Natural killer cell treated with Interleukin-12 subunit alpha and Interleukin-12 subunit beta and Interleukin-15 and Interleukin-18, amount 100 ng/mL, for 72 hours (primary cell): ENCODE data around the gene SLC6A15. TPM values are rescaled to one million over a fixed set of nuclear protein-coding genes. Genes with fewer than 3 reads are reported as not detected.

Experiments
- ATAC-seq, 2 donors: fragments of 150-1000 bp; cut with Tn5 transposase in 1 of 2; sonication (Bioruptor Pico), chemical (Tn5 transposase) in 1 of 2; 2 replicates each; pipeline ENCODE4 v1.10.0; 2021
- DNase-seq: peaks from one replicate; pipeline ENCODE4 v3.0.0; 2022; ENCODE audit warnings: low spot score
- H3K27ac Mint-ChIP-seq, 2 donors: 1 replicate in 1 of 2; 2 replicates in 1 of 2; pipeline ENCODE4 v1.8.0; 2022; ENCODE audit warnings: mixed read lengths in 2 of 2, mild to moderate bottlenecking in 1 of 2, moderate library complexity in 1 of 2
- H3K27me3 Mint-ChIP-seq, 2 donors: 1 replicate in 1 of 2; 2 replicates in 1 of 2; pipeline ENCODE4 v1.8.0; 2022; ENCODE audit warnings: mixed read lengths in 2 of 2
- H3K36me3 Mint-ChIP-seq: one replicate; pipeline ENCODE4 v1.8.0; 2022; ENCODE audit warnings: mixed read lengths
- H3K4me1 Mint-ChIP-seq, 2 donors: 1 replicate in 1 of 2; 2 replicates in 1 of 2; pipeline ENCODE4 v1.8.0; 2022; ENCODE audit warnings: low read depth in 2 of 2, mixed read lengths in 2 of 2, mild to moderate bottlenecking in 1 of 2
- H3K4me3 Mint-ChIP-seq: one replicate; pipeline ENCODE4 v1.8.0; 2022; ENCODE audit warnings: mixed read lengths
- H3K9me3 Mint-ChIP-seq: 2 replicates; pipeline ENCODE4 v1.8.0; 2022; ENCODE audit warnings: mixed read lengths
- total RNA-seq, 2 donors: library from RNA; stranded (reverse); gene quantifications; one replicate each; pipeline ENCODE4 v1.2.3, GENCODE V29; 2022

Gene SLC6A15
- total RNA-seq, 2 donors from 2014 or later = not detected

DNA sequence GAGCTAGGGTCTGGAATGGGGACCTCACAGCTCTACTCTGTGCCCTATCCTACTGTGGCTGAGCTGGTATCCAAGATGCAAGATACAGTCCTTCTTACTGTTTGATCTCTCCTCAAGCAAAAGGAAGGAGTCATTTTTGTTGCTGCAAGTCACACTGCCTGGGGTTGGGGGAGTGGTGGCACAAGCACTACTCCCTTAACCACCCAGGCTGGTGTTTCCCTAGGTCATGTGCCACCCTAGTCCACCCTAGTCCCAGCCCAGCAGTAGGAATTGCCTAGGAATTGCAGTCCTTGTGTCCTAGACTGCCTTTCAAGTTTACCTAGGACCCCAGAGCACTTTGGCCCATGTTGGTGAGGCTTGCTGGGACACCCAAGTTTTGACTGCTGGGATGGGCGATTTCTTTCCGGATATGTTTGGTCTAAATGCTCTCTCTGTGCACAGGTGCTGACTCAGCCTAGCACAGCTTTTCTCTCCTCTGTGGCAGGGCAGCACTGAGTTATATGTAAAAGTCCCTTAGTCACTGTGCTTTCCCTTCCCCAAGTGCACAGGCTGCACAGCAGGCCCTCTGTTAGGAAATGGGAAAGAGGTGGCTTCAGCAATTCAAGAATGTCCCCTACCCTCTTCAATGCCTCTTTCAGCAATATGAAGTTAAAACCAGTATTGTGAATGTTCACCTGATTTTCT, 54.9 kb downstream of the SLC6A15 start:
- H3K4me1 Mint-ChIP-seq = no peaks in the 10 kb centered on the region
- no peaks in the 10 kb centered on the region for H3K36me3 Mint-ChIP-seq
- H3K27ac Mint-ChIP-seq = no peak overlapping the region
- H3K27me3 Mint-ChIP-seq = no peaks in the 10 kb centered on the region
- no peak overlapping the region for H3K4me3 Mint-ChIP-seq
- DNase-seq (no peak), ATAC-seq (no peak)
- H3K9me3 Mint-ChIP-seq = no peaks in the 10 kb centered on the region

DNA sequence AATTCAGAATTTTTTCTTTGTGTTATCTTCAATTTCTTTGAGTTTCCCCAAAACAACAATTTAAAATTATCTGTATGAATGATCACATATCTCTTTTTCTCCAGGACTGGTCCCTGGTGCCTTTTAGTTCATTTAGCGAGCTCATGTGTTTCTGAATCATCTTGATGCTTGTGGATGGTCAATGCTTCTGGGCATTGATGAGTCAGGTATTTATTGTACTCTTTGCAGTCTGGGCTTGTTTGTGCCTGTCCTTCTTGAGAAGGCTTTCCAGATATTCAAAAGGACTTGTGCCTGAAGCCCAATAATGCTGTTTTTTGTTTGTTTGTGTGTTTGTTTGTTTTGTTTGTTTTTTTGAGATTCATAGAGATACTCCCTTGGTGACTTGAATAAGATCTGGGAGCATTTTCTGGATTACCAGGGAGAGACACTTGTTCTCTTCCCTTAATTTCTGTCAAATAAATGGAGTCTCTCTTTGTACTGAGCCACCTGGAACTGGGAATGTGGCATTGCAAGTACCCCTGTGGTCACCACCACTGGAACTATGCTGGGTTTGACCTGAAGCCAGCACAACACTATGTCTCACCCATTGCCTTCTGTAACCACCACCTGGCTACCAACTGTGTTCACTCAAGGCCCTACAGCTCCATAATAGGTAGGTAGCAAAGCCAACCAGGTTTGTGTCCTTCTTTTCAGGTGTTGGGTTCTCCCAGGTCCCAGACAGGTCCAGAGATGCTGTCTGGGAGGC, 56.3 kb downstream of the SLC6A15 start:
- H3K36me3 Mint-ChIP-seq = no peaks in the 10 kb centered on the region
- no peak for ATAC-seq
- no peak overlapping the region for H3K27ac Mint-ChIP-seq
- no peaks in the 10 kb centered on the region for H3K4me1 Mint-ChIP-seq
- no peak for DNase-seq
- H3K9me3 Mint-ChIP-seq = no peaks in the 10 kb centered on the region
- H3K4me3 Mint-ChIP-seq = no peak overlapping the region
- H3K27me3 Mint-ChIP-seq = no peaks in the 10 kb centered on the region

DNA sequence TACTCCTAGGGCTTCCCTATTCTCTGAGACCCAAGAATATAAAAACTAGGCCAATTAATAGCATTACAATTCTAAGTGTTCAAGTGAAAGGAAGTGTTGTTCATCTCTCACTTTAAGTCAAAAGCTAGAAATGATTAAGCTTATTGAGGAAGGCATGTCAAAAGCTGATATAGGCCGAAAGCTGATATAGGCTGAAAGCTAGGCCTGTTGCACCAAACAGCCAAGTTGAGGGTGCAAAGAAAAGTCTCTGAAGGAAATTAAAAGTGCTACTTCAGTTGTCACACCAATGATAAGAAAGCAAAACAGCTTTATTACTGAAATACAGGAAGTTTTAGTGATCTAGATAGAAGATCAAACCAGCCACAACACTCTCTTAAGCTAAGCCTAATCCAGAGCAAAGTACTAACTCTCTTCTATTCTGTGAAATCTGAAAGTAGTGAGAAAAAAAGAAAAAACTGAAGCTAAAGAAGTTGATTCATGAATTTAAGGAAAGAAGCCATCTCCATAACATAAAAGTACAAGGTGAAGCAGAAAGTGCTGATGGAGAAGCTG, 68.9 kb downstream of the SLC6A15 start:
- no peak overlapping the region for H3K4me3 Mint-ChIP-seq
- no peaks in the 10 kb centered on the region for H3K36me3 Mint-ChIP-seq
- no peaks in the 10 kb centered on the region for H3K27me3 Mint-ChIP-seq
- ATAC-seq = no peak
- DNase-seq = no peak
- no peaks in the 10 kb centered on the region for H3K9me3 Mint-ChIP-seq
- H3K4me1 Mint-ChIP-seq = no peaks in the 10 kb centered on the region
- no peak overlapping the region for H3K27ac Mint-ChIP-seq

DNA sequence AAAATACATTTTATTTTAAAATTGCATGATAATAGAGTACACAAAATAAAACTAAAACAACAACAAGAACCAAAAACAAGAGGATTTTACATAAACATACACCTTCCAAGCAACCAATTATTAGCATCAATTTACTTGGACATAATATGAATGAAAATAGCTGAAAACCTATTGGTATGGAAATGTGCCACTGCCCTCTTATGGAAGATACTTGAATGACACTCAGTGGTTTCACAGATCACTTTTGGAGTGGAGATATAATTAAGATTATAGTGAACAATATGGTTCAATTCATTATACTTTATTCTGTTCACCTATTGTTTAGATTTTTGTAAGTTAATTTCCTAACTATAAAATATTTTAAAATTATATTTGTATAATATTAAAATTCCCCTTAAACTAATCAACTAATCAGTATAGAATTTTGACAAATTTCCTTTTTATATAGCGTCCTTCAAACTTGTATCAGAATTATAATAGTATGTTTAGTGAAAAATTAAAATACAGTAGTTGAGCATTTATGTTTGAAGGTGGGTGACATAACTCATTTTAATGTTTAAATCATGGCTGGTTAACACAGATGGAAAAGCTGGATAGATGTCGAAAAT, 70.1 kb downstream of the SLC6A15 start:
- Mint-ChIP-seq H3K27me3 (no peaks in the 10 kb centered on the region), H3K36me3 (no peaks in the 10 kb centered on the region), H3K4me3 (no peak overlapping the region), H3K9me3 (no peaks in the 10 kb centered on the region), H3K4me1 (no peaks in the 10 kb centered on the region), H3K27ac (no peak overlapping the region)
- ATAC-seq = no peak
- no peak for DNase-seq

DNA sequence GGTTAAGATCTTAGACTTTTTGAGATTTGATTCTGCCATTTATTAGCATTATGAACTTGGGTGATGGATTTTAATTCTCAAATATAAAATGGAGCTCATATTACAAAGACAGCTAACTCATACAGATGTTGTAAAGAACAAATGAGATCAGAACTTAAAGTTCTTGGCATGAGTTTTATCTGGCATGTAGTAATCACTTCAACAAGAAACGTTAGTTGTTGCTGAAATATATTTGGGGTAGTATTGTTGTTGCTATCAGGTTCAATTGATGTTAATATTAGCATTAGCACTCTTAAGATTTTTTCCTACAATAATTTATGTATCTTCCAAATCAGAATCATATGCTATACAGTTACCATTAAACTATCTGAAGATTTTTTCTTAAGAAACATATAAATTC, 71.0 kb downstream of the SLC6A15 start:
- no peaks in the 10 kb centered on the region for H3K9me3 Mint-ChIP-seq
- H3K27me3 Mint-ChIP-seq = no peaks in the 10 kb centered on the region
- no peak for DNase-seq
- no peaks in the 10 kb centered on the region for H3K36me3 Mint-ChIP-seq
- no peaks in the 10 kb centered on the region for H3K4me1 Mint-ChIP-seq
- H3K4me3 Mint-ChIP-seq = no peak overlapping the region
- no peak overlapping the region for H3K27ac Mint-ChIP-seq
- no peak for ATAC-seq

DNA sequence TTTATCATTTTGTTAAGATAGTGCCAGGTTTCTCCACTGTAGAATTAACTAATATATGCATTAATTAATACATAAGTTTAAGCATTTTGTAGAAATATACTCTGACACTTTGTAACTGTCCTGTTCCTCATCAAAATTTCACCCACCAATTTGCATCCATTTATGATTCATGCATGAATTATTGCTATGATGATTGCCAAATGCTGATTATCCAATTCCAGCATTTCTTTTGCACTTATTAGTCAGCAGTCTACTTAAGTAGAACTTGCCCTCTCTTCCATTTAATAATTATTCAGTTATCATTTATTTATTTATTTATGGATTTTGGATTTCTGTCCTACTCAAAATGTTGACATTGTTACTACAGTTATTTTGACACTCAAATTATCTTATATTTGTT, 72.2 kb downstream of the SLC6A15 start:
- ATAC-seq = no peak
- Mint-ChIP-seq H3K4me1 (no peaks in the 10 kb centered on the region), H3K27ac (no peak overlapping the region), H3K4me3 (no peak overlapping the region), H3K27me3 (no peaks in the 10 kb centered on the region), H3K9me3 (no peaks in the 10 kb centered on the region), H3K36me3 (no peaks in the 10 kb centered on the region)
- no peak for DNase-seq

DNA sequence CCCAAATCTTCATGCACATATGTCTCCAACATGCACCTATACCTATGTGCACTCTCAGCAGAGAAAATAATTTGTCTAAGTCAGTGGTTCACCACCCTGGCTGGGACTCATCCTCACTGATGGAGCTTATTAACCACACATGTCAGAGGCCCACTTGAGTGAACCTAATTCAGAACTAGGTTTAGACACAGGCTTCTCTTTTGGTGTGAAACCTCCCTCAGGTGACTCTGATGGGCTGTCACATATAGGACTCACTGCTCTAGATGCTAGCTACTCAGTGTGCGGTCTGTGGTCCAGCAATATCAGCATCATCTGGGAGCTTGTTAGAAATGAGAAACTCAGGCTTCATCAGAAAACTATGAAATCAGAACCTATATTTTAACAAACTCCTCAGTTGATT, 85.7 kb downstream of the SLC6A15 start:
- no peak for DNase-seq
- no peak overlapping the region for H3K4me3 Mint-ChIP-seq
- no peak overlapping the region for H3K27ac Mint-ChIP-seq
- H3K36me3 Mint-ChIP-seq = no peaks in the 10 kb centered on the region
- H3K9me3 Mint-ChIP-seq = no peaks in the 10 kb centered on the region
- no peaks in the 10 kb centered on the region for H3K27me3 Mint-ChIP-seq
- H3K4me1 Mint-ChIP-seq = no peaks in the 10 kb centered on the region
- ATAC-seq = no peak

DNA sequence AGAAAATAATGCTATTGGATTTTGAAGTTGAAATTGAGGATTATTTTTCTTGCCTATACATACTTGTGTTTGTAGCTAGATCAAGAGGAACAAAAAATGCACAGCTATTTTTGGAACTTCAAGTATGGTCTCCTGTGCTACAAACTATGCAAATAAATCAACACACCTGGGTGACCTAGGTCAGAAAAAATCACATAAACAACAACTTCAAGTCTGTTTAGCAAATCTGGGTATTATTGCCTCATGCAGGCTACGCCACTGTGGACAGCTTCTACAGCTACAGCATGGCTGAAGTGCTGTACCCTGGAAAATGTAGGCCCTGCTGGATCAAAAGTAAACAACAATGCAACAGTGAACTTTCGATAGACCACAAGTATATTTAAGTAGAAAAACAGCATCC, 87.5 kb downstream of the SLC6A15 start:
- H3K4me3 Mint-ChIP-seq = no peak overlapping the region
- no peak overlapping the region for H3K27ac Mint-ChIP-seq
- no peaks in the 10 kb centered on the region for H3K36me3 Mint-ChIP-seq
- peaks cover 2% of the 10 kb centered on the region for H3K9me3 Mint-ChIP-seq
- no peaks in the 10 kb centered on the region for H3K4me1 Mint-ChIP-seq
- H3K27me3 Mint-ChIP-seq = no peaks in the 10 kb centered on the region
- ATAC-seq (no peak), DNase-seq (no peak)

DNA sequence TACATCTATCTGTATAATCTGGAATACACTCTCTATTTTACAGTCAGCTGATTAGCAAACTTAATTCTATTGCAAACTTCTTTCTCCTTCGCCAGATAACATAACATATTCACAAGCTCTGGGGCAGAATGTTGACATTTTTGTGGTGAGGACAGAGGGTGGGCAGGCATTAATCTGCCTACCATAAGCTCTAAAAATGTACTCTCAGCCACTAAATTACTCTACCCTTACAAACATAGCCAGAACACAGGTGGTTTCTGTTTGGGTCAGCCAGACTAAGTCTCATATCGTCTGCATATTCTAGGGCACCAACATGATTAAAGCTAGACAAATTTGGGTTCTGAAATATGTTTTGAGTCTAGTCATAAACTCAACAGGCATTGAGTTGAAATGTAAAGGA, 90.1 kb downstream of the SLC6A15 start:
- no peak overlapping the region for H3K27ac Mint-ChIP-seq
- H3K4me3 Mint-ChIP-seq = no peak overlapping the region
- H3K27me3 Mint-ChIP-seq = no peaks in the 10 kb centered on the region
- DNase-seq (no peak), ATAC-seq (no peak)
- peaks cover 2% of the 10 kb centered on the region for H3K9me3 Mint-ChIP-seq
- no peaks in the 10 kb centered on the region for H3K36me3 Mint-ChIP-seq
- no peaks in the 10 kb centered on the region for H3K4me1 Mint-ChIP-seq

DNA sequence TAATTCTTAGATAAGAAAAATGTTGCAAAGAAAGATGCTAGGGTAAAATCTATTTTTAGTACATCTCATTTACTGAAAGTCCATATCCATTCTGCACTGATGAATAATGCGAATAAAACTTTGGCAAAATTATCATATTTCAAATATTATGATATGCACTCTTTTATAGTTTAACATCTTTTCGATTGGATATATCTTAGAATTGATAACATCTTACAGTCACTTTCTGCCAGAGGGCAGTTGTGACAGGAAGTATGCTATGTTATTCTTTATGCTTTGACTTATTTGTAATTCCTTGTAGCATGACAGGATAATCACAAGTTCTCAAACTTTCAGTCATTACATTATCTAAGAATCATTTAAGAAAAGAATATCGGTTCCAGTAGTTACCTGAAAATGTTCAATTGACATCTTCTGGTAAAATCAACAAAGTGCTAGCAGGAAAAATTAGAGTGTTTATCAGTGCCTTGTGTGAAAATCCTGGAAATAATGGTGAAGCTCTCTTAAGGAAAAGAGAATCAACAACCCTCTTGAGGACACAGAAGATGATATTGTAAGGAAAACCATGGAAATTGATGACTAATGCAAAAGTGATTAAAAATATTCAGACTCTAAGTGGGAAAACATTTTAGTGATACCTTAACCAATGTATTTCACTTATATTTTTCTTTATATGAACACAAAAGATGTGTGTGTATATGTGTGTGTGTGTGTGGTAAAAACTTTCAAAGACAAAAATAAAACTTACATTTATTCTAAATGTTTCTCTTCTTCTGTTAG, 95.5 kb downstream of the SLC6A15 start:
- ATAC-seq = no peak
- Mint-ChIP-seq H3K4me1 (no peaks in the 10 kb centered on the region), H3K9me3 (peaks cover 2% of the 10 kb centered on the region), H3K36me3 (no peaks in the 10 kb centered on the region), H3K27me3 (no peaks in the 10 kb centered on the region), H3K27ac (no peak overlapping the region), H3K4me3 (no peak overlapping the region)
- no peak for DNase-seq

DNA sequence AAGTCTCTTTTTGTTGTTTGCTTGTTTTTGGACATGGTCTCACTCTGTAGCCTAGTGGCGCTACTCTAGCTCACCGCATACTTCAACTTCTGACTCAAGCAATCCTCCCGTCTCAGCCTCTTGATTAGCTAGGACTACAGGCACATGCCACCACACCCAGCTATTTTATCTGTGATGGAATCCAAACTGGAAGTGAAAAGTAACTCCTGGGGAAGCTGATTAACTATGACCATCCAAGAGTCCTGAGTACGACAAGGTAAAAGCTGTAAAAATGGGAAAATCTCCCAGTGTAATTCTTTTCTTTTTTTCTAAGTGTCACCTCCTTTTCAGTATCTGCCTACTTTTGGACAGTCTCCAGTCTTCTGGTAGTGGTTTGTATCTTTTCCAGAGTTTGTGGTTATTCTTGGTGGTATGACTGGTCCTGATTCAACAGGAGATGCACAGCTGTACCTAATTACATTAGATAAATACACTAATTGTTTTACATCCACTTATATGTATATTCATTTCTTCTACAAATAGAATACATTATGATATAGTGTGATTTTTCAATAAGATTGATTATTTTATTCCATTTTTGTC, 97.8 kb downstream of the SLC6A15 start:
- H3K27ac Mint-ChIP-seq = no peak overlapping the region
- H3K36me3 Mint-ChIP-seq = no peaks in the 10 kb centered on the region
- H3K27me3 Mint-ChIP-seq = no peaks in the 10 kb centered on the region
- no peak overlapping the region for H3K4me3 Mint-ChIP-seq
- H3K9me3 Mint-ChIP-seq = no peaks in the 10 kb centered on the region
- ATAC-seq (no peak), DNase-seq (no peak)
- no peaks in the 10 kb centered on the region for H3K4me1 Mint-ChIP-seq

DNA sequence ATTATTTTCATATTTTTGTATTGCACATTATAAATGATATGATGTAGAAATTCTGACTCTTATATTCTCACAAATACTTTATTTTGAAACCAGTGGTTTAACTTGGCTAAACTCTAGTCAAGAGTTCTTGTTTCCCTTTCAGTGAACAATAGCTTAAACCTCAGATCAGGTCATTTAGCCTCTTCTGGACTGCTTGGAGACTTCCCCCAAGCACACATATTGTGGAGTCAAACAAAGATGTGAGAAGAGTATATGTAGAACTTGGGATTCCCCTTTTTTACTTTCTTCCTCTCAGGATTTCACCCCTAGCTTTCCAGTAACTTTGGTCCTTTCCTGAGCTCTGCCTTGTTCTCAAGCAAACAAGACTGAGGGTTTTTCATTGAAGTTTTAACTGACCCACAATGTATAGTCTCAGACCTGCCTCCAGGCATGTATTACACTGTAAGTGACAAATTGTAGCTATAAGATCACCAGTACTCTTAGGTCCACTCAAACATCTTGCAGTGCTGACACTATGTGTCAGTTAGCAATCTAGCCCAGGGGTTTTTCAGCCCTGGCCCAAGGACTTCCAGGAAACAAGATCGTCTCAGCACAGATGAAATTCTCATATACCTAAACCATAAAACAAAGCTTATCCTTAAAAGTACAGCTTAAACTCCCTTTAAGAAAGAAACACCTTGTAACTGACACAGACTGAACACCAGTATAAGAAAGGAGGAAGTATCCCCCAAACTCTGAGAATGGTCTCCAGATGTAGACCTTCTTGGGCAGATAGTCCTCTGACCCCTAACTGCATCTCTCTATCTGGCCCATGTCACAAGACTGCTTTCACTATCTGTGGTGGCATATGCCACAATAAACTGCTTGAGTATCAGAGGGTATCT, 98.6 kb downstream of the SLC6A15 start:
- no peaks in the 10 kb centered on the region for H3K4me1 Mint-ChIP-seq
- DNase-seq = no peak
- no peak overlapping the region for H3K4me3 Mint-ChIP-seq
- no peak for ATAC-seq
- no peak overlapping the region for H3K27ac Mint-ChIP-seq
- no peaks in the 10 kb centered on the region for H3K27me3 Mint-ChIP-seq
- H3K36me3 Mint-ChIP-seq = no peaks in the 10 kb centered on the region
- H3K9me3 Mint-ChIP-seq = no peaks in the 10 kb centered on the region

DNA sequence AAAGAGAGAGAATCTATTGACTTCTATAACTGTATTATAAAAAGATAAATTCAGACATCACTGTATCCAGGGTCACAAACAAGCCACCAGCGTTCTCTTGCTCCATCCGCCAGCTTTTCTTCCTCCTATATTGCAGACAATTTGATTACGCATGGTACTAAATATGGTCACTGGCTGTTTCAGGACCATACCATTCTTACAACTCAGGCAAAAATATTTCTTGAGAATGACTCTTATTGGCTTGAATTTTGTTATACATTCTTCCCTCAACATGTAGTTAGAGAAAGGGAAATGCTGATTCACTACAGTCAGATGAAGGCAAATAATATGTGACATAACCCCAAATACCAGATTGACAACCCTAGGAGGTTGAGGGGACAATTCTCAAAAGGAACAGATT, 101.3 kb downstream of the SLC6A15 start:
- Mint-ChIP-seq H3K36me3 (no peaks in the 10 kb centered on the region), H3K9me3 (no peaks in the 10 kb centered on the region), H3K27ac (no peak overlapping the region), H3K27me3 (no peaks in the 10 kb centered on the region), H3K4me3 (no peak overlapping the region), H3K4me1 (no peaks in the 10 kb centered on the region)
- ATAC-seq = no peak
- DNase-seq = no peak
